IMR-90 (cell line): ENCODE measurements around the gene PRDM2. TPM values are rescaled to one million over a fixed set of nuclear protein-coding genes. Genes with fewer than 3 reads are reported as not detected.

ENCODE experiments used
- ATAC-seq: fragments of 200-7000 bp; cut with Tn5 transposase; 2 replicates; pipeline ENCODE4 v1.9.1; 2020; ENCODE audit warnings: low read depth, mild to moderate bottlenecking, moderate library complexity
- BruUV-seq: library from RNA; stranded (reverse); fragments of 400-500 nt; replicated peaks from 2 replicates; lab custom pipeline; 2021; lab: Mats Ljungman, UMichigan
- CTCF ChIA-PET: fragments of 300-600 bp; formaldehyde crosslinking; extraction: SDS; loops from one replicate; lab custom pipeline; 2021; ENCODE audit warnings: antibody characterized with exemption; lab: Yijun Ruan, JAX
- POLR2A ChIA-PET: fragments of 300-600 bp; sonication (Branson Sonifier 250); formaldehyde crosslinking; loops from one replicate; lab custom pipeline; 2022; ENCODE audit warnings: antibody characterized with exemption; ENCODE audit not compliant: unreplicated experiment; lab: Charles Lee
- DNase-seq: peaks from one replicate; pipeline ENCODE4 v3.0.0; 2013
- H2AFZ ChIP-seq: replicated peaks from 2 replicates; pipeline ENCODE3; 2013; ENCODE audit warnings: low read length, mild to moderate bottlenecking; ENCODE audit not compliant: poor library complexity
- H2AK5ac ChIP-seq: 2 replicates; pipeline ENCODE4 v1.6.1; 2013; ENCODE audit warnings: low read depth, low read length, inconsistent platforms
- H2AK9ac ChIP-seq: replicated peaks from 2 replicates; pipeline ENCODE3; 2013; ENCODE audit warnings: mild to moderate bottlenecking, low read depth, low read length, moderate library complexity; ENCODE audit not compliant: poor library complexity
- H2BK120ac ChIP-seq: 2 replicates; pipeline ENCODE4 v1.6.1; 2013; ENCODE audit warnings: low read depth, low read length, inconsistent platforms
- H2BK15ac ChIP-seq: 3 replicates; pipeline ENCODE4 v1.6.1; 2013; ENCODE audit warnings: low read depth, low read length, inconsistent platforms
- H2BK20ac ChIP-seq: 2 replicates; pipeline ENCODE4 v1.6.1; 2013; ENCODE audit warnings: low read depth, mild to moderate bottlenecking, inconsistent platforms, low read length, moderate library complexity
- H2BK5ac ChIP-seq: 2 replicates; pipeline ENCODE4 v1.6.1; 2013; ENCODE audit warnings: mild to moderate bottlenecking, low read depth, low read length, inconsistent platforms; ENCODE audit not compliant: poor library complexity, severe bottlenecking
- H3K14ac ChIP-seq: replicated peaks from 2 replicates; pipeline ENCODE4 v1.6.1; 2013; ENCODE audit warnings: low read depth, low read length, inconsistent platforms
- H3K18ac ChIP-seq: 2 replicates; pipeline ENCODE4 v1.6.1; 2013; ENCODE audit warnings: low read depth, low read length, control low read depth
- H3K23ac ChIP-seq: 2 replicates; pipeline ENCODE4 v1.6.1; 2013; ENCODE audit warnings: low read depth, low read length, inconsistent platforms
- H3K27ac ChIP-seq: 2 replicates; pipeline ENCODE4 v1.5.1; 2013; ENCODE audit warnings: mild to moderate bottlenecking, control low read depth, low read length; ENCODE audit not compliant: insufficient read depth
- H3K27me3 ChIP-seq: 2 replicates; pipeline ENCODE4 v1.6.1; 2013; ENCODE audit warnings: low read length; ENCODE audit not compliant: control insufficient read depth, insufficient read depth
- H3K36me3 ChIP-seq: 2 replicates; pipeline ENCODE4 v1.6.1; 2013; ENCODE audit warnings: low read length, mixed read lengths; ENCODE audit not compliant: control insufficient read depth, insufficient read depth
- H3K4ac ChIP-seq: 2 replicates; pipeline ENCODE4 v1.6.1; 2013; ENCODE audit warnings: low read depth, low read length, inconsistent platforms
- H3K4me1 ChIP-seq: 2 replicates; pipeline ENCODE4 v1.6.1; 2013; ENCODE audit warnings: low read length, mixed read lengths; ENCODE audit not compliant: control insufficient read depth, insufficient read depth
- H3K4me2 ChIP-seq: 2 replicates; pipeline ENCODE4 v1.6.1; 2013; ENCODE audit warnings: low read depth, mild to moderate bottlenecking, control low read depth, low read length, moderate library complexity
- H3K4me3 ChIP-seq: 2 replicates; pipeline ENCODE4 v1.5.1; 2013; ENCODE audit warnings: low read depth, mild to moderate bottlenecking, control low read depth, low read length, moderate library complexity; ENCODE audit not compliant: insufficient read depth
- H3K56ac ChIP-seq: 2 replicates; pipeline ENCODE4 v1.6.1; 2013; ENCODE audit warnings: low read length, inconsistent platforms; ENCODE audit not compliant: insufficient read depth; ENCODE audit errors: extremely low read depth
- H3K79me1 ChIP-seq, 2 experiments: 2 replicates each; pipeline ENCODE4 v1.6.1; 2013; ENCODE audit warnings: low read length in 2 of 2, inconsistent platforms in 1 of 2, low read depth in 1 of 2
- H3K9ac ChIP-seq: 2 replicates; pipeline ENCODE4 v1.6.1; 2013; ENCODE audit warnings: low read depth, low read length, control low read depth
- H3K9me1 ChIP-seq: 2 replicates; pipeline ENCODE4 v1.6.1; 2013; ENCODE audit warnings: low read length, inconsistent platforms; ENCODE audit not compliant: insufficient read depth
- H3K9me3 ChIP-seq: 2 replicates; pipeline ENCODE4 v1.6.1; 2013; ENCODE audit warnings: low read length; ENCODE audit not compliant: control insufficient read depth, insufficient read depth
- H4K20me1 ChIP-seq: 2 replicates; pipeline ENCODE4 v1.6.1; 2013; ENCODE audit warnings: low read length, inconsistent platforms; ENCODE audit not compliant: insufficient read depth
- H4K5ac ChIP-seq: 2 replicates; pipeline ENCODE4 v1.6.1; 2013; ENCODE audit warnings: mild to moderate bottlenecking, low read depth, low read length, control low read depth
- H4K8ac ChIP-seq, 2 experiments: 2 replicates each; pipeline ENCODE4 v1.6.1; 2013; ENCODE audit warnings: low read depth in 2 of 2, low read length in 2 of 2, control low read depth in 1 of 2, inconsistent platforms in 1 of 2
- H4K91ac ChIP-seq: 2 replicates; pipeline ENCODE4 v1.6.1; 2013; ENCODE audit warnings: low read depth, low read length, inconsistent platforms; ENCODE audit not compliant: insufficient read depth
- BHLHE40 ChIP-seq: fragments of 150-350 bp; IDR thresholded peaks from 2 replicates; pipeline ENCODE4 v1.6.1; 2016; ENCODE audit warnings: mild to moderate bottlenecking, low read depth, low read length
- CTCF ChIP-seq: conservative IDR thresholded peaks from 2 replicates; pipeline ENCODE4 v1.5.1; 2012; ENCODE audit warnings: mild to moderate bottlenecking, low read depth, low read length, improper control_type of control experiment
- MAFK ChIP-seq: IDR thresholded peaks from 2 replicates; pipeline ENCODE4 v1.6.1; 2012; ENCODE audit warnings: low read depth, low read length, improper control_type of control experiment
- MXI1 ChIP-seq: IDR thresholded peaks from 2 replicates; pipeline ENCODE4 v1.6.1; 2012; ENCODE audit warnings: low read depth, mild to moderate bottlenecking, low read length, moderate library complexity, borderline replicate concordance
- NFE2L2 ChIP-seq: fragments of 150-350 bp; IDR thresholded peaks from 2 replicates; pipeline ENCODE4 v1.6.1; 2016; ENCODE audit warnings: low read depth, mild to moderate bottlenecking, low read length
- POLR2A ChIP-seq: IDR thresholded peaks from 2 replicates; pipeline ENCODE4 v1.6.1; 2012; ENCODE audit warnings: mild to moderate bottlenecking, low read depth, low read length
- RAD21 ChIP-seq: IDR thresholded peaks from 2 replicates; pipeline ENCODE4 v1.6.1; 2012; ENCODE audit warnings: low read length, improper control_type of control experiment
- RCOR1 ChIP-seq: IDR thresholded peaks from 2 replicates; pipeline ENCODE4 v1.6.1; 2012; ENCODE audit warnings: mild to moderate bottlenecking, low read length, improper control_type of control experiment; ENCODE audit not compliant: insufficient replicate concordance
- RFX5 ChIP-seq: IDR thresholded peaks from 2 replicates; pipeline ENCODE4 v1.8.0; 2012; ENCODE audit warnings: low read depth, mild to moderate bottlenecking, low read length, moderate library complexity
- SMC3 ChIP-seq: fragments of 150-350 bp; IDR thresholded peaks from 2 replicates; pipeline ENCODE4 v1.6.1; 2016; ENCODE audit warnings: low read depth, mild to moderate bottlenecking, antibody characterized with exemption, low read length, moderate library complexity
- WGBS, 2 experiments: methylation state at CpG; one replicate each; pipeline versions ENCODE4 v1.1.5 to v1.1.7; 2013; ENCODE audit warnings: missing lambda C conversion rate in 2 of 2; ENCODE audit not compliant: insufficient read length in 1 of 2; ENCODE audit errors: extremely low coverage in 2 of 2; 5-methylcytosine and 5-hydroxymethylcytosine counted together
- dilution Hi-C: fragments of 300-500 bp; cut with HindIII; formaldehyde crosslinking; loops from one replicate; pipeline ENCODE4 v1.14.3; 2018; ENCODE audit warnings: low sequenced_read_pairs; ENCODE audit not compliant: unreplicated experiment
- in situ Hi-C: fragments of 300-500 bp; cut with MboI; formaldehyde crosslinking; loops from 3 replicates; pipeline ENCODE4 v1.14.3; 2019; ENCODE audit warnings: low sequenced_read_pairs, inconsistent platforms, mixed read lengths
- intact Hi-C: fragments of 100-400 bp; cut with micrococcal nuclease; formaldehyde crosslinking; loops from 2 replicates; pipeline ENCODE4 v1.10.0; 2022
- polyA plus RNA-seq, 3 experiments: library from polyadenylated mRNA; depleted of rRNA; stranded (reverse); fragments of >200 nt; gene quantifications; 2 replicates each; pipeline ENCODE4 v1.2.3, GENCODE V29; 2012; ENCODE audit warnings: low replicate concordance in 1 of 3
- total RNA-seq: library from RNA; depleted of rRNA; stranded (reverse); fragments of >200 nt; gene quantifications from 2 replicates; pipeline ENCODE4 v1.2.3, GENCODE V29; 2012
- TF ChIP-seq, protein P1 (sequence below): fragments of 150-350 bp; IDR thresholded peaks from 2 replicates; pipeline ENCODE4 v1.6.1; 2017; ENCODE audit warnings: mild to moderate bottlenecking, antibody characterized with exemption, low read length, low read depth

The PRDM2 gene
- total and polyA plus RNA-seq, 2 of the 4 experiments (the other 2 are of a cell fraction) = 3.4 to 8.9 TPM

GRCh38 chr1:13746342-13746741, 46.4 kb downstream of the PRDM2 start:
- peaks cover 5% of the 10 kb centered on the region for H4K20me1 ChIP-seq
- TF ChIP-seq MAFK = no peak
- no peak for TF ChIP-seq RAD21
- no peak for TF ChIP-seq RCOR1
- TF ChIP-seq CTCF = no peak
- TF ChIP-seq, protein P1, sequence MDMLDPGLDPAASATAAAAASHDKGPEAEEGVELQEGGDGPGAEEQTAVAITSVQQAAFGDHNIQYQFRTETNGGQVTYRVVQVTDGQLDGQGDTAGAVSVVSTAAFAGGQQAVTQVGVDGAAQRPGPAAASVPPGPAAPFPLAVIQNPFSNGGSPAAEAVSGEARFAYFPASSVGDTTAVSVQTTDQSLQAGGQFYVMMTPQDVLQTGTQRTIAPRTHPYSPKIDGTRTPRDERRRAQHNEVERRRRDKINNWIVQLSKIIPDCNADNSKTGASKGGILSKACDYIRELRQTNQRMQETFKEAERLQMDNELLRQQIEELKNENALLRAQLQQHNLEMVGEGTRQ = no peak
- TF ChIP-seq POLR2A = no peak
- no peak for TF ChIP-seq MXI1
- TF ChIP-seq NFE2L2 = no peak
- no peak for TF ChIP-seq SMC3
- TF ChIP-seq RFX5 = no peak
- no peak for TF ChIP-seq BHLHE40
- DNase-seq (no peak), ATAC-seq (no peak)
- no peak overlapping the region for H3K18ac ChIP-seq
- H3K4me3 ChIP-seq = no peak overlapping the region
- H4K8ac ChIP-seq = no peak overlapping the region
- H3K27me3 ChIP-seq = no peaks in the 10 kb centered on the region
- H2AK5ac ChIP-seq = no peak overlapping the region
- peaks cover 3% of the 10 kb centered on the region; the same call in 1 of the 2 replicates for H3K36me3 ChIP-seq
- peaks cover 0 to 7% of the 10 kb centered on the region in 2 experiments; a peak in 1 of 4 replicates for H3K79me1 ChIP-seq
- H3K23ac ChIP-seq = no peak overlapping the region
- intact Hi-C loops = no loop called here
- no peaks in the 10 kb centered on the region for H3K9me3 ChIP-seq
- POLR2A ChIA-PET = no interaction called here
- dilution Hi-C loops = no loop called here
- no peaks in the 10 kb centered on the region for H3K9me1 ChIP-seq
- H2BK120ac ChIP-seq = no peak overlapping the region
- H3K4ac ChIP-seq = no peak overlapping the region
- no peak overlapping the region for H4K91ac ChIP-seq
- H3K4me2 ChIP-seq = no peak overlapping the region
- H2AK9ac ChIP-seq = no peak overlapping the region
- H3K27ac ChIP-seq = no peak overlapping the region
- H3K9ac ChIP-seq = no peak overlapping the region
- BruUV-seq = no TSS peak
- no peaks in the 10 kb centered on the region; the same call in 1 of the 2 replicates for H3K4me1 ChIP-seq
- WGBS, 2 experiments = no CpG with 5 or more reads among the region's 3 CpGs
- CTCF ChIA-PET = interaction anchor here (0.6 to 0.7 kb wide), 2 partner anchors 18 to 1108 kb away, joined by 3 read pairs; no protein-coding TSS in a partner anchor
- H2AFZ ChIP-seq = no peak overlapping the region
- no peak overlapping the region for H3K56ac ChIP-seq
- no peak overlapping the region for H3K14ac ChIP-seq
- in situ Hi-C loops = no loop called here
- no peak overlapping the region for H4K5ac ChIP-seq
- H2BK5ac ChIP-seq = no peak overlapping the region
- no peak overlapping the region for H2BK20ac ChIP-seq
- H2BK15ac ChIP-seq = no peak overlapping the region
